Spleen (tissue), 7 donors: ENCODE results near the gene KANK4.

Experiments used
- POLR2A ChIP-seq, 3 donors: fragments of 450-650 bp; IDR thresholded peaks; one replicate each; pipeline ENCODE4 v1.5.1; 2017; ENCODE audit warnings: antibody characterized with exemption in 3 of 3, mild to moderate bottlenecking in 1 of 3
- TF ChIP-seq, protein P1 (sequence below), 11 experiments: fragments of 200-600 bp in 7 of 11; fragments of 450-650 bp in 4 of 11; sonication (generic) in 4 of 11; IDR thresholded peaks in 8 of 11; conservative IDR thresholded peaks in 3 of 11; 1 replicate in 7 of 11; 2 replicates in 4 of 11; pipeline versions ENCODE4 v1.4.0 to v1.8.0; 2016 to 2021; ENCODE audit warnings: antibody characterized with exemption in 11 of 11, inconsistent platforms in 4 of 11, mild to moderate bottlenecking in 1 of 11
- donor health status: DM: no; HTN: no; CAD: no; lungs with moderate emphysema.
- donor health status: DM: no; HTN: no; CAD: no.
- donor health status: DM: no; HTN: no; CAD: no.

DNA sequence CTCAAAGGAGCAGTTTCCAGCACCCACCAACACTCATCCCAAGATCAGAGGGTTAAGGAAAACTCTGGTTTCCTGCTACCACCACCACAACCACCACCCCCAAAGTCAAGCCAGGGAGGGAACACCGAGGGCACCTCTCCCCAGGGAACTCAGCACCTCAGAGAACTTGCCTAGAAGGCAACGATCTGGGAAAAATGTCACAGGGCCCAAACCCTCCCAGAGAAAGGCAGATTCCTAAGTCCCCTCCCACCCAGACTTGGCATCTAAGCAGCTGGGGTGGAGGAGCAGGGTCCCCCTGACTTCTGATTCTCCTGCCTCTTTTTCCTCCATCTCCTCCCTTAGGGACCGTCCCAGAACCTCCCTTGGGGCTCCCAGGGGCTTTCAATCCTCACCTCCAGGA, 10.6 kb downstream of the KANK4 start:
- TF ChIP-seq, protein P1, sequence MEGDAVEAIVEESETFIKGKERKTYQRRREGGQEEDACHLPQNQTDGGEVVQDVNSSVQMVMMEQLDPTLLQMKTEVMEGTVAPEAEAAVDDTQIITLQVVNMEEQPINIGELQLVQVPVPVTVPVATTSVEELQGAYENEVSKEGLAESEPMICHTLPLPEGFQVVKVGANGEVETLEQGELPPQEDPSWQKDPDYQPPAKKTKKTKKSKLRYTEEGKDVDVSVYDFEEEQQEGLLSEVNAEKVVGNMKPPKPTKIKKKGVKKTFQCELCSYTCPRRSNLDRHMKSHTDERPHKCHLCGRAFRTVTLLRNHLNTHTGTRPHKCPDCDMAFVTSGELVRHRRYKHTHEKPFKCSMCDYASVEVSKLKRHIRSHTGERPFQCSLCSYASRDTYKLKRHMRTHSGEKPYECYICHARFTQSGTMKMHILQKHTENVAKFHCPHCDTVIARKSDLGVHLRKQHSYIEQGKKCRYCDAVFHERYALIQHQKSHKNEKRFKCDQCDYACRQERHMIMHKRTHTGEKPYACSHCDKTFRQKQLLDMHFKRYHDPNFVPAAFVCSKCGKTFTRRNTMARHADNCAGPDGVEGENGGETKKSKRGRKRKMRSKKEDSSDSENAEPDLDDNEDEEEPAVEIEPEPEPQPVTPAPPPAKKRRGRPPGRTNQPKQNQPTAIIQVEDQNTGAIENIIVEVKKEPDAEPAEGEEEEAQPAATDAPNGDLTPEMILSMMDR (IDR thresholded peaks at IDR 0.05 in 8 of 11, conservative IDR thresholded peaks at IDR 0.05 in 3 of 11), result no peak
- no peak for TF ChIP-seq POLR2A (IDR thresholded peaks at IDR 0.05)
